Measurements from ENCODE around the gene PUS1.

PUS1 gene

GRCh38 chr12:131990066-131990979 is 61.2 kb downstream of the PUS1 start:
- DNase-seq (ENCODE audit: low read depth, low spot score) = no peak
- TF ChIP-seq FOXP2 (optimal IDR thresholded peaks at IDR 0.05; ENCODE audit: control extremely low read depth, extremely low read length, insufficient read depth) (no peak), EZH2 (IDR thresholded peaks at IDR 0.05) (no peak), POLR2AphosphoS5 (IDR thresholded peaks at IDR 0.05; ENCODE audit: borderline replicate concordance, low read depth, low read length) (no peak)
- H3K4me3 ChIP-seq = peak overlapping the region; percentile 2; the same call in 1 of the 2 replicates
- H3K36me3 ChIP-seq (ENCODE audit: insufficient read depth, low read length) = peaks cover 57% of the 10 kb centered on the region
- H3K9me3 ChIP-seq (ENCODE audit: low read depth, low read length) = no peaks in the 10 kb centered on the region
- no peak overlapping the region for H3K9ac ChIP-seq (ENCODE audit: insufficient read length)
- H3K27ac ChIP-seq = peak overlapping the region; percentile 71

- peak overlapping the region; percentile 71; the same call in 1 of the 2 replicates for H3K27ac ChIP-seq
- H3K36me3 ChIP-seq (ENCODE audit: insufficient read depth, low read length) = peaks cover 57% of the 10 kb centered on the region
- DNase-seq (ENCODE audit: low read depth, low spot score) = no peak
- peak overlapping the region; percentile 2; the same call in 1 of the 2 replicates for H3K4me3 ChIP-seq
- no peak for TF ChIP-seq FOXP2 (optimal IDR thresholded peaks at IDR 0.05; ENCODE audit: control extremely low read depth, extremely low read length, insufficient read depth)
- no peak for TF ChIP-seq POLR2AphosphoS5 (IDR thresholded peaks at IDR 0.05; ENCODE audit: borderline replicate concordance, low read depth, low read length)
- TF ChIP-seq EZH2 (IDR thresholded peaks at IDR 0.05) = no peak
- peak overlapping the region; percentile 19 for H3K9ac ChIP-seq (ENCODE audit: insufficient read length)
- H3K9me3 ChIP-seq (ENCODE audit: low read depth, low read length) = no peaks in the 10 kb centered on the region
Measured at GRCh38 chr12:131990980-131991305, 61.9 kb downstream of the PUS1 start.

- no peak overlapping the region for H3K27ac ChIP-seq
- TF ChIP-seq EZH2 (IDR thresholded peaks at IDR 0.05) = no peak
- TF ChIP-seq FOXP2 (optimal IDR thresholded peaks at IDR 0.05; ENCODE audit: control extremely low read depth, extremely low read length, insufficient read depth) = no peak
- TF ChIP-seq POLR2AphosphoS5 (IDR thresholded peaks at IDR 0.05; ENCODE audit: borderline replicate concordance, low read depth, low read length) = no peak
- DNase-seq (ENCODE audit: low read depth, low spot score) = no peak
- no peaks in the 10 kb centered on the region for H3K9me3 ChIP-seq (ENCODE audit: low read depth, low read length)
- H3K36me3 ChIP-seq (ENCODE audit: insufficient read depth, low read length) = peaks cover 51% of the 10 kb centered on the region
- no peak overlapping the region for H3K9ac ChIP-seq (ENCODE audit: insufficient read length)
- H3K4me3 ChIP-seq = no peak overlapping the region
Measured at GRCh38 chr12:131991816-131992430, 62.8 kb downstream of the PUS1 start.

GRCh38 chr12:131994589-131994988 is 65.5 kb downstream of the PUS1 start:
- DNase-seq (ENCODE audit: low read depth, low spot score) = no peak

More at GRCh38 chr12:131994589-131994988, 65.5 kb downstream of the PUS1 start:
- Histone ChIP-seq H3K27ac (no peak overlapping the region), H3K9me3 (ENCODE audit: low read depth, low read length) (no peaks in the 10 kb centered on the region), H3K36me3 (ENCODE audit: insufficient read depth, low read length) (peaks cover 47% of the 10 kb centered on the region), H3K9ac (ENCODE audit: insufficient read length) (no peak overlapping the region), H3K4me3 (no peak overlapping the region)
- TF ChIP-seq POLR2AphosphoS5 (IDR thresholded peaks at IDR 0.05; ENCODE audit: borderline replicate concordance, low read depth, low read length) = no peak
- no peak for TF ChIP-seq EZH2 (IDR thresholded peaks at IDR 0.05)
- TF ChIP-seq FOXP2 (optimal IDR thresholded peaks at IDR 0.05; ENCODE audit: control extremely low read depth, extremely low read length, insufficient read depth) = no peak

Measured in SK-N-MC (cell line).